Measurements from ENCODE around the gene ELL2. TPM values are rescaled to one million over a fixed set of nuclear protein-coding genes. Genes with fewer than 3 reads are reported as not detected.

Gene ELL2
- polyA plus RNA-seq, 1 of the 3 experiments (the other 2 are of a cell fraction) = 18.4 TPM

DNA sequence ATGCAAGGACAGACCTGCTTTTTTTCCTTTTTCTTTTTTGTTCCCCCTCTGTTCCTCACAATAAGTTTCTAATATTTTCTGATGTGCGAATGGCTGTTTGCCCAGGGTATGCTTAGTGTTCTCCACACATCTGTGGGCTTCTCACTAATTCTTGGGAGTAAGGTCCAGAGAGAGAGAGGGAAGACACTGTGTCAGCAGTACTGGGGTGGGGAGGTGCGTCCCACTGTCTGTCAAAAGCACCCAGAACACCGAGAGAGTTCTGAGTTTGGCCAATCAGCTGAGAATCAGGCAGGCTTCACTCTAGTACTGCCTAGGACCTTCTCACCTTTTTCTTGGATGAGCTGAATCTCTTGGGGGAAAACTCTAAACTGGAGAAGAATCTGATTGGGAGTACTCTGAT is 61.8 kb downstream of the ELL2 start:
- peaks cover 41% of the 10 kb centered on the region for H3F3A ChIP-seq (replicated peaks; ENCODE audit: insufficient read depth)
- H3K9me3 ChIP-seq = no peaks in the 10 kb centered on the region
- TF ChIP-seq RCOR1 (IDR thresholded peaks at IDR 0.05; ENCODE audit: low read length) (no peak), SIN3A (IDR thresholded peaks at IDR 0.05; ENCODE audit: borderline replicate concordance, low read depth, low read length) (no peak), NRF1 (IDR thresholded peaks at IDR 0.05; ENCODE audit: low read depth, low read length) (no peak)
- H3K27ac ChIP-seq (ENCODE audit: low read depth in 2 of 2, low read length in 1 of 2) = peak overlapping the region; percentile 43 to 77; a peak in 3 of 4 replicates
- no peaks in the 10 kb centered on the region for H3K27me3 ChIP-seq (ENCODE audit: insufficient read depth)
- no peaks in the 10 kb centered on the region for H4K20me1 ChIP-seq (ENCODE audit: insufficient read depth)
- no peak overlapping the region for H3K4me3 ChIP-seq (ENCODE audit: low read depth in 2 of 2, low read length in 1 of 2)
- H2AFZ ChIP-seq (ENCODE audit: low read depth) = no peak overlapping the region
- CTCF ChIA-PET = interaction anchor here (0.5 to 1.3 kb wide), 4 partner anchors 44 to 702 kb away, joined by 3 to 4 read pairs (median 3); no protein-coding TSS in a partner anchor
- 89% methylated on average over 3 of the region's 3 CpGs for WGBS (ENCODE audit: low lambda C conversion rate)
- no peak overlapping the region for H3K9ac ChIP-seq
- peaks cover 16 to 22% of the 10 kb centered on the region in 2 experiments; a peak in 3 of 4 replicates for H3K4me1 ChIP-seq (ENCODE audit: control insufficient read depth in 1 of 2, insufficient read depth in 2 of 2, low read depth in 1 of 2, low read length in 1 of 2)
- no peak overlapping the region for H3K4me2 ChIP-seq
- H3K79me2 ChIP-seq (ENCODE audit: insufficient read depth) = peaks cover 93% of the 10 kb centered on the region
- no peaks in the 10 kb centered on the region for H3K9me2 ChIP-seq
- POLR2A ChIA-PET = no interaction called here
- DNase-seq = no peak
- H3K36me3 ChIP-seq (replicated peaks in 1 of 2; ENCODE audit: control insufficient read depth in 1 of 2, insufficient read depth in 2 of 2, low read length in 1 of 2) = peaks cover 45 to 76% of the 10 kb centered on the region in 2 experiments

- H3K27me3 ChIP-seq (ENCODE audit: insufficient read depth) = no peaks in the 10 kb centered on the region
- no peak overlapping the region for H2AFZ ChIP-seq (ENCODE audit: low read depth)
- POLR2A ChIA-PET = no interaction called here
- H3K4me1 ChIP-seq (ENCODE audit: control insufficient read depth in 1 of 2, insufficient read depth in 2 of 2, low read depth in 1 of 2, low read length in 1 of 2) = peaks cover 16 to 22% of the 10 kb centered on the region in 2 experiments; a peak in 3 of 4 replicates
- no peak overlapping the region for H3K4me3 ChIP-seq (ENCODE audit: low read depth in 2 of 2, low read length in 1 of 2)
- TF ChIP-seq FOXJ3 (CRISPR knock-in tag; IDR thresholded peaks at IDR 0.05) (no peak), TEAD4 (IDR thresholded peaks at IDR 0.05; ENCODE audit: borderline replicate concordance, insufficient read depth) (no peak), RFX5 (IDR thresholded peaks at IDR 0.05; ENCODE audit: low read length) (no peak), CTCF (IDR thresholded peaks at IDR 0.05) (no peak), TAF1 (IDR thresholded peaks at IDR 0.05; ENCODE audit: borderline replicate concordance, low read depth, low read length) (no peak), NFIC (IDR thresholded peaks at IDR 0.05; ENCODE audit: borderline replicate concordance) (no peak), MEF2A (IDR thresholded peaks at IDR 0.05; ENCODE audit: borderline replicate concordance, low read depth) (no peak), USF2 (IDR thresholded peaks at IDR 0.05; ENCODE audit: borderline replicate concordance, low read depth, low read length) (no peak), JUND (IDR thresholded peaks at IDR 0.05) (no peak), EZH2phosphoT487 (IDR thresholded peaks at IDR 0.05; ENCODE audit: borderline replicate concordance, low read depth) (no peak), FOSL2 (IDR thresholded peaks at IDR 0.05; ENCODE audit: borderline replicate concordance, low read depth) (no peak), SIN3A (IDR thresholded peaks at IDR 0.05; ENCODE audit: borderline replicate concordance, low read depth, low read length) (no peak), PBX3 (IDR thresholded peaks at IDR 0.05) (no peak), RXRA (IDR thresholded peaks at IDR 0.05; ENCODE audit: borderline replicate concordance, low read depth) (no peak), SMC3 (IDR thresholded peaks at IDR 0.05; ENCODE audit: low read depth, low read length) (no peak), GATA2 (CRISPR knock-in tag; IDR thresholded peaks at IDR 0.05) (no peak)
- TF ChIP-seq, protein P1, sequence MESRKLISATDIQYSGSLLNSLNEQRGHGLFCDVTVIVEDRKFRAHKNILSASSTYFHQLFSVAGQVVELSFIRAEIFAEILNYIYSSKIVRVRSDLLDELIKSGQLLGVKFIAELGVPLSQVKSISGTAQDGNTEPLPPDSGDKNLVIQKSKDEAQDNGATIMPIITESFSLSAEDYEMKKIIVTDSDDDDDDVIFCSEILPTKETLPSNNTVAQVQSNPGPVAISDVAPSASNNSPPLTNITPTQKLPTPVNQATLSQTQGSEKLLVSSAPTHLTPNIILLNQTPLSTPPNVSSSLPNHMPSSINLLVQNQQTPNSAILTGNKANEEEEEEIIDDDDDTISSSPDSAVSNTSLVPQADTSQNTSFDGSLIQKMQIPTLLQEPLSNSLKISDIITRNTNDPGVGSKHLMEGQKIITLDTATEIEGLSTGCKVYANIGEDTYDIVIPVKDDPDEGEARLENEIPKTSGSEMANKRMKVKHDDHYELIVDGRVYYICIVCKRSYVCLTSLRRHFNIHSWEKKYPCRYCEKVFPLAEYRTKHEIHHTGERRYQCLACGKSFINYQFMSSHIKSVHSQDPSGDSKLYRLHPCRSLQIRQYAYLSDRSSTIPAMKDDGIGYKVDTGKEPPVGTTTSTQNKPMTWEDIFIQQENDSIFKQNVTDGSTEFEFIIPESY (IDR thresholded peaks at IDR 0.05; ENCODE audit: borderline replicate concordance, low read depth) = no peak
- TF ChIP-seq, protein P2, sequence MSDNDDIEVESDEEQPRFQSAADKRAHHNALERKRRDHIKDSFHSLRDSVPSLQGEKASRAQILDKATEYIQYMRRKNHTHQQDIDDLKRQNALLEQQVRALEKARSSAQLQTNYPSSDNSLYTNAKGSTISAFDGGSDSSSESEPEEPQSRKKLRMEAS (IDR thresholded peaks at IDR 0.05; ENCODE audit: low read depth) = no peak
- peaks cover 85% of the 10 kb centered on the region for H3K79me2 ChIP-seq (ENCODE audit: insufficient read depth)
- no peak for DNase-seq
- WGBS (ENCODE audit: low lambda C conversion rate) = 82% methylated on average over 1 of the region's 1 CpG
- CTCF ChIA-PET = interaction anchor here (1.0 kb wide), 1 partner anchor 40 kb away, joined by 3 read pairs; no protein-coding TSS in a partner anchor
- H3K27ac ChIP-seq (ENCODE audit: low read depth in 2 of 2, low read length in 1 of 2) = peak overlapping the region in 1 of 2 experiments; percentile 12; a peak in 1 of 4 replicates
- no peaks in the 10 kb centered on the region for H3K9me2 ChIP-seq
- H4K20me1 ChIP-seq (ENCODE audit: insufficient read depth) = no peaks in the 10 kb centered on the region
- peaks cover 37% of the 10 kb centered on the region for H3F3A ChIP-seq (replicated peaks; ENCODE audit: insufficient read depth)
- H3K36me3 ChIP-seq (replicated peaks in 1 of 2; ENCODE audit: control insufficient read depth in 1 of 2, insufficient read depth in 2 of 2, low read length in 1 of 2) = peaks cover 47 to 76% of the 10 kb centered on the region in 2 experiments
- no peak overlapping the region for H3K9ac ChIP-seq
- no peaks in the 10 kb centered on the region for H3K9me3 ChIP-seq
- no peak overlapping the region for H3K4me2 ChIP-seq
Observed at GRCh38 chr5:95899006-95899405, 62.6 kb downstream of the ELL2 start.

Data from SK-N-SH (cell line).